ENCODE measurements around the gene BCL7A.

DNA sequence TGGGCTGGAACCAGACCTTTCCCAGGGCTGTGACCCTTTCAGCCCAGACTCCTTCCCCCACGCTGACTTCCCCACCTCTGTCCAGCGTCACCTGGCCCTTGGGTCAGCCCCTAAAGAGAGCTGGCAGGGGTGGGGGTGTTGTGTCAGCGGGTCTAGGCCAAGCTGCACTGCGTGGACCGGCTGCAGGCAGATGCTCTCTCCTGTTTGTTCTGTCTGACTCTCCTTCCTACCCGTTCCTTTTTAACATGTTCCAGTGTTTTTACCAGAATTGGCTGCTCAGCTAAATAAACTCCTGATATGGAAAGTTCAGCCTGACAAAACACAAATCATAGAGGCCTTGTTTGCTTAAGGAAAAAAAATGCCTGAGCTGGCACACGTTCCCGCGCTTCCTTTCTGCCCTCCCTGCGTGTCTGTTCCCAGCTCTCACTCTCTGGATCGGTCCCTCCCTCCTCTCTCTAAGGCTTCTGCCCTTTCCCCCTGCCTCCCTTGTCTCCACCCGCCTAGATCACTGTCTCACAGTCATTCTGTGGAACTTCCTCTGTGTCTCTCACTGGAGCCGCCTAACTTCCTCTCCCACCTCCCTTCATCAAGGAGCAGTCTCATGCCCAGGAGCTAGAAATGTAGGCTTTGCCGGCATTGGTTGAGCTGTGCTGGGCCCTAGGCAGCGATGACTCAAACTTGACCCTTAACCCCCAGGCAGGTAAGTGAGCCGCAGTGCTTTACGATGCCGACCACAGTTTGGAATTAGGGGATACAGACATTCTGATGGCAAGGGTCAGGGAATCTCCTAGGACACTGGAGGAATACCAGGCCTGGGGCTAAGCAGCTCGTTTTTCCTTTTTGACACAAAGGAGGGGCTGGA, 41.4 kb downstream of the BCL7A start:
- TF ChIP-seq ARNTL (CRISPR knock-in tag; IDR thresholded peaks at IDR 0.05; ENCODE audit: borderline replicate concordance, low read depth) (no peak), SNAI2 (CRISPR knock-in tag; IDR thresholded peaks at IDR 0.05) (no peak), RARB (CRISPR knock-in tag; IDR thresholded peaks at IDR 0.05) (no peak), PATZ1 (CRISPR knock-in tag; IDR thresholded peaks at IDR 0.05; ENCODE audit: borderline replicate concordance) (no peak), ZC3H10 (CRISPR knock-in tag; IDR thresholded peaks at IDR 0.05) (no peak)
